Keratinocyte (primary cell): ENCODE measurements around the gene PGC. TPM values are rescaled to one million over a fixed set of nuclear protein-coding genes. Genes with fewer than 3 reads are reported as not detected.

Source experiments
- DNase-seq: peaks from one replicate; pipeline ENCODE4 v3.0.0-alpha.2; 2011; ENCODE audit warnings: low read depth, missing footprints, low spot score
- FAIRE-seq: peaks from 2 replicates; lab custom pipeline; 2011; peaks lifted over from hg19 to GRCh38; lab: Jason Lieb, UNC
- H2AFZ ChIP-seq: 2 replicates; pipeline ENCODE4 v1.6.0; 2012; ENCODE audit warnings: low read length, control low read depth, inconsistent platforms; ENCODE audit not compliant: control insufficient read depth
- H3K27ac ChIP-seq: 2 replicates; pipeline ENCODE4 v1.5.1; 2011; ENCODE audit warnings: low read length; ENCODE audit not compliant: control insufficient read depth, insufficient read depth
- H3K27me3 ChIP-seq: 3 replicates; pipeline ENCODE4 v1.6.0; 2011; ENCODE audit warnings: low read length; ENCODE audit not compliant: control insufficient read depth, insufficient read depth; ENCODE audit errors: extremely low read depth
- H3K36me3 ChIP-seq, 2 experiments: 2 replicates in 1 of 2; 3 replicates in 1 of 2; pipeline ENCODE4 v1.5.1; 2011; ENCODE audit warnings: low read length in 2 of 2, mild to moderate bottlenecking in 1 of 2; ENCODE audit not compliant: control insufficient read depth in 2 of 2, insufficient read depth in 2 of 2; ENCODE audit errors: extremely low read depth in 1 of 2
- H3K4me1 ChIP-seq: 3 replicates; pipeline ENCODE4 v1.5.1; 2011; ENCODE audit warnings: low read length; ENCODE audit not compliant: control insufficient read depth, insufficient read depth; ENCODE audit errors: extremely low read depth
- H3K4me2 ChIP-seq: 3 replicates; pipeline ENCODE4 v1.6.0; 2011; ENCODE audit warnings: low read depth, low read length; ENCODE audit not compliant: control insufficient read depth, insufficient read depth; ENCODE audit errors: extremely low read depth
- H3K4me3 ChIP-seq, 3 experiments: fragments of 200-600 bp in 1 of 3; sonication (generic) in 1 of 3; 2 replicates in 2 of 3; 3 replicates in 1 of 3; pipeline ENCODE4 v1.5.1; 2011 to 2016; ENCODE audit warnings: low read length in 3 of 3, mild to moderate bottlenecking in 3 of 3, control low read depth in 2 of 3, inconsistent platforms in 1 of 3, low read depth in 1 of 3, mixed read lengths in 1 of 3, mixed run types in 1 of 3, moderate library complexity in 1 of 3; ENCODE audit not compliant: control insufficient read depth in 2 of 3, insufficient read depth in 2 of 3; ENCODE audit errors: extremely low read depth in 1 of 3
- H3K79me2 ChIP-seq: 2 replicates; pipeline ENCODE4 v1.6.0; 2012; ENCODE audit warnings: low read length; ENCODE audit not compliant: control insufficient read depth, insufficient read depth
- H3K9ac ChIP-seq: 3 replicates; pipeline ENCODE4 v1.6.0; 2011; ENCODE audit warnings: low read length; ENCODE audit not compliant: control insufficient read depth, insufficient read depth; ENCODE audit errors: extremely low read depth
- H3K9me1 ChIP-seq: 3 replicates; pipeline ENCODE4 v1.6.0; 2011; ENCODE audit warnings: low read length; ENCODE audit not compliant: control insufficient read depth, insufficient read depth; ENCODE audit errors: extremely low read depth
- H3K9me3 ChIP-seq: 2 replicates; pipeline ENCODE4 v1.5.1; 2012; ENCODE audit warnings: low read depth, low read length; ENCODE audit not compliant: control insufficient read depth
- H4K20me1 ChIP-seq: 3 replicates; pipeline ENCODE4 v1.6.0; 2011; ENCODE audit warnings: low read length; ENCODE audit not compliant: control insufficient read depth, insufficient read depth; ENCODE audit errors: extremely low read depth
- CTCF ChIP-seq, 3 experiments: IDR thresholded peaks in 1 of 3; conservative IDR thresholded peaks in 1 of 3; optimal IDR thresholded peaks in 1 of 3; 2 replicates in 2 of 3; 3 replicates in 1 of 3; pipeline versions ENCODE3 to v1.5.1; 2011; ENCODE audit warnings: low read length in 3 of 3, mild to moderate bottlenecking in 3 of 3, moderate library complexity in 2 of 3, control low read depth in 1 of 3, inconsistent platforms in 1 of 3; ENCODE audit not compliant: insufficient read depth in 2 of 3; ENCODE audit errors: extremely low read depth in 1 of 3
- EZH2 ChIP-seq: IDR thresholded peaks from one replicate; pipeline ENCODE4 v1.6.1; 2012; ENCODE audit warnings: inconsistent platforms, mild to moderate bottlenecking, low read length, moderate library complexity
- dilution Hi-C: fragments of 300-500 bp; cut with MboI; formaldehyde crosslinking; loops from one replicate; pipeline ENCODE4 v1.7.0; 2020; ENCODE audit warnings: low sequenced_read_pairs; ENCODE audit not compliant: extremely low pct_ligation_motif_present
- polyA plus RNA-seq, 5 experiments: library from polyadenylated mRNA; depleted of rRNA in 3 of 5; stranded (reverse) in 3 of 5; stranded (forward) in 1 of 5; unstranded in 1 of 5; fragments of >200 nt; gene quantifications; 1 replicate in 1 of 5; 2 replicates in 3 of 5; 3 replicates in 1 of 5; pipeline versions ENCODE4 v1.2.1 to v1.2.3, GENCODE V29; 2011 to 2012; ENCODE audit warnings: missing spikeins in 2 of 5, low read depth in 1 of 5, low replicate concordance in 1 of 5

The PGC gene
- polyA plus RNA-seq, 1 donor (not counting 4 experiments of a cell fraction or from before 2014, with no cell fraction given): not detected

- H2AFZ ChIP-seq: no peak overlapping the region
Observed at GRCh38 chr6:41728073-41728936, 18.9 kb downstream of the PGC start.

GRCh38 chr6:41727705-41728072, 19.5 kb downstream of the PGC start:
- Histone ChIP-seq H3K27me3 (no peaks in the 10 kb centered on the region), H4K20me1 (no peaks in the 10 kb centered on the region), H3K9ac (no peak overlapping the region), H3K9me1 (no peaks in the 10 kb centered on the region), H3K36me3 (no peaks in the 10 kb centered on the region), H3K4me2 (no peak overlapping the region), H2AFZ (no peak overlapping the region), H3K4me3 (no peak overlapping the region), H3K9me3 (no peaks in the 10 kb centered on the region), H3K27ac (no peak overlapping the region), H3K4me1 (peaks cover 31% of the 10 kb centered on the region), H3K79me2 (no peaks in the 10 kb centered on the region)
- TF ChIP-seq CTCF (optimal IDR thresholded peaks at IDR 0.05 in 1 of 3, IDR thresholded peaks at IDR 0.05 in 1 of 3, conservative IDR thresholded peaks at IDR 0.05 in 1 of 3; ENCODE audit: extremely low read depth in 1 of 3, insufficient read depth in 2 of 3, low read length in 3 of 3) (no peak), EZH2 (no peak)
- dilution Hi-C loops: no loop called here
- FAIRE-seq (no peak), DNase-seq (no peak)

More at GRCh38 chr6:41728073-41728936, 18.9 kb downstream of the PGC start:
- Histone ChIP-seq H3K79me2 (no peaks in the 10 kb centered on the region), H3K4me3 (no peak overlapping the region), H3K4me2 (no peak overlapping the region), H3K27ac (no peak overlapping the region), H3K9ac (no peak overlapping the region), H3K4me1 (peaks cover 31% of the 10 kb centered on the region), H3K9me1 (no peaks in the 10 kb centered on the region), H3K36me3 (no peaks in the 10 kb centered on the region), H4K20me1 (no peaks in the 10 kb centered on the region), H3K9me3 (no peaks in the 10 kb centered on the region), H3K27me3 (no peaks in the 10 kb centered on the region)
- DNase-seq (no peak), FAIRE-seq (no peak)
- TF ChIP-seq CTCF (optimal IDR thresholded peaks at IDR 0.05 in 1 of 3, IDR thresholded peaks at IDR 0.05 in 1 of 3, conservative IDR thresholded peaks at IDR 0.05 in 1 of 3; ENCODE audit: extremely low read depth in 1 of 3, insufficient read depth in 2 of 3, low read length in 3 of 3) (no peak), EZH2 (no peak)
- dilution Hi-C loops: no loop called here
